Upper lobe of left lung (tissue), 4 donors: Measurements from ENCODE around the gene TSG101.

Experiments used
- POLR2A ChIP-seq, 4 donors: fragments of 450-650 bp; IDR thresholded peaks; one replicate each; pipeline ENCODE4 v1.5.1; 2016 to 2017; ENCODE audit warnings: antibody characterized with exemption in 4 of 4, mild to moderate bottlenecking in 2 of 4
- POLR2AphosphoS5 ChIP-seq, 2 donors: sonication (generic); formaldehyde crosslinking; IDR thresholded peaks; one replicate each; pipeline ENCODE4 v1.5.1; 2017; ENCODE audit warnings: antibody characterized with exemption in 2 of 2
- TF ChIP-seq, protein P1 (sequence below), 6 experiments: fragments of 450-650 bp in 4 of 6; fragments of 200-600 bp in 2 of 6; sonication (generic) in 2 of 6; IDR thresholded peaks; one replicate each; pipeline ENCODE4 v1.5.1; 2016 to 2019; ENCODE audit warnings: antibody characterized with exemption in 6 of 6

DNA sequence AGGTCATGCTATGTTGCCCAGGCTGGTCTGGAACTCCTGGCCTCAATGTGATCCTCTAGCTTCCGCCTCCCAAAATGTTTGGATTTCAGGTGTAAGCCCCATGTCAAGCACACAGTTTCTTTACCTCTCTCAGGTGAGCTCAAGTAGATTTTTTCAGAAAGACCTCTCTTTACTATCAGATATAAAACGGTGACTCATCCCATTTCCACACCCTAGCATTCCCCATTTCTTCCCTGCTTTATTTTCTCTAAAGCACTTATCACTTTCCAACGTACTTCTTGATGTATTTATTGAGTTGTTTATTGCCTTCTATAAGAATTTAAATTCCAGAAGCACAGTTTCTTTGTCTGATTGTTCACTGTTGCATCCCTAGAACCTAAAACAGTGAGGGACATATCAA lies 3.7 kb downstream of the TSG101 start:
- TF ChIP-seq, protein P1, sequence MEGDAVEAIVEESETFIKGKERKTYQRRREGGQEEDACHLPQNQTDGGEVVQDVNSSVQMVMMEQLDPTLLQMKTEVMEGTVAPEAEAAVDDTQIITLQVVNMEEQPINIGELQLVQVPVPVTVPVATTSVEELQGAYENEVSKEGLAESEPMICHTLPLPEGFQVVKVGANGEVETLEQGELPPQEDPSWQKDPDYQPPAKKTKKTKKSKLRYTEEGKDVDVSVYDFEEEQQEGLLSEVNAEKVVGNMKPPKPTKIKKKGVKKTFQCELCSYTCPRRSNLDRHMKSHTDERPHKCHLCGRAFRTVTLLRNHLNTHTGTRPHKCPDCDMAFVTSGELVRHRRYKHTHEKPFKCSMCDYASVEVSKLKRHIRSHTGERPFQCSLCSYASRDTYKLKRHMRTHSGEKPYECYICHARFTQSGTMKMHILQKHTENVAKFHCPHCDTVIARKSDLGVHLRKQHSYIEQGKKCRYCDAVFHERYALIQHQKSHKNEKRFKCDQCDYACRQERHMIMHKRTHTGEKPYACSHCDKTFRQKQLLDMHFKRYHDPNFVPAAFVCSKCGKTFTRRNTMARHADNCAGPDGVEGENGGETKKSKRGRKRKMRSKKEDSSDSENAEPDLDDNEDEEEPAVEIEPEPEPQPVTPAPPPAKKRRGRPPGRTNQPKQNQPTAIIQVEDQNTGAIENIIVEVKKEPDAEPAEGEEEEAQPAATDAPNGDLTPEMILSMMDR (IDR thresholded peaks at IDR 0.05), result no peak
- TF ChIP-seq POLR2A (IDR thresholded peaks at IDR 0.05) (no peak), POLR2AphosphoS5 (IDR thresholded peaks at IDR 0.05) (no peak)
